ENCODE data around the gene TJP2. TPM values are rescaled to one million over a fixed set of nuclear protein-coding genes. Genes with fewer than 3 reads are reported as not detected.

The TJP2 gene
- polyA plus RNA-seq, 3 donors from 2014 or later: 1.5 to 4.9 (median 1.5) TPM

GRCh38 chr9:69172895-69173294 is 1.2 kb upstream of the TJP2 start:
- Mint-ChIP-seq H3K4me1 (peaks cover 31 to 47% of the 10 kb centered on the region in 2 donors), H3K27ac (no peak overlapping the region), H3K27me3 (ENCODE audit: low read depth in 3 of 3) (peaks cover 5 to 11% (median 6%) of the 10 kb centered on the region in 3 donors), H3K36me3 (peaks cover 0 to 3% (median 0%) of the 10 kb centered on the region in 3 donors), H3K4me3 (peak overlapping the region; percentile 78 to 92 (median 82)), H3K9me3 (no peaks in the 10 kb centered on the region)
- no peak for DNase-seq

GRCh38 chr9:69173497-69173890 is 583 bp upstream of the TJP2 start:
- Mint-ChIP-seq H3K4me3 (peak overlapping the region; percentile 78 to 92 (median 82)), H3K27me3 (ENCODE audit: low read depth in 3 of 3) (peaks cover 5 to 11% (median 6%) of the 10 kb centered on the region in 3 donors), H3K4me1 (peaks cover 31 to 41% of the 10 kb centered on the region in 2 donors), H3K36me3 (peaks cover 0 to 3% (median 0%) of the 10 kb centered on the region in 3 donors), H3K27ac (no peak overlapping the region), H3K9me3 (no peaks in the 10 kb centered on the region)
- no peak for DNase-seq

- no peaks in the 10 kb centered on the region for H3K9me3 Mint-ChIP-seq
- peak overlapping the region in 3 of 6 donors; percentile 19 to 83 (median 41) for H3K27ac Mint-ChIP-seq
- no peak for DNase-seq
- peaks cover 21 to 28% of the 10 kb centered on the region in 2 donors for H3K4me1 Mint-ChIP-seq
- peaks cover 0 to 3% (median 0%) of the 10 kb centered on the region in 3 donors for H3K36me3 Mint-ChIP-seq
- H3K4me3 Mint-ChIP-seq: peak overlapping the region; percentile 76 to 92 (median 85)
- peaks cover 5 to 11% (median 6%) of the 10 kb centered on the region in 3 donors for H3K27me3 Mint-ChIP-seq (ENCODE audit: low read depth in 3 of 3)
Measured at GRCh38 chr9:69174616-69175463, 763 bp downstream of the TJP2 start.

GRCh38 chr9:69175486-69175885 is 1.4 kb downstream of the TJP2 start:
- DNase-seq: no peak
- H3K9me3 Mint-ChIP-seq: no peaks in the 10 kb centered on the region
- H3K27ac Mint-ChIP-seq: no peak overlapping the region
- H3K4me1 Mint-ChIP-seq: peaks cover 21 to 27% of the 10 kb centered on the region in 2 donors
- H3K4me3 Mint-ChIP-seq: peak overlapping the region in 4 of 5 donors; percentile 76 to 92 (median 86)
- H3K27me3 Mint-ChIP-seq (ENCODE audit: low read depth in 3 of 3): peaks cover 5 to 11% (median 6%) of the 10 kb centered on the region in 3 donors
- H3K36me3 Mint-ChIP-seq: peaks cover 0 to 3% (median 0%) of the 10 kb centered on the region in 3 donors

- no peak for DNase-seq
- H3K9me3 Mint-ChIP-seq: no peaks in the 10 kb centered on the region
- H3K36me3 Mint-ChIP-seq: no peaks in the 10 kb centered on the region
Measured at GRCh38 chr9:69176471-69177171, 2.5 kb downstream of the TJP2 start.

GRCh38 chr9:69178583-69179011 is 4.5 kb downstream of the TJP2 start:
- Mint-ChIP-seq H3K4me1 (peaks cover 18 to 21% of the 10 kb centered on the region in 2 donors), H3K27ac (no peak overlapping the region), H3K9me3 (no peaks in the 10 kb centered on the region), H3K27me3 (ENCODE audit: low read depth in 3 of 3) (peaks cover 1 to 5% (median 5%) of the 10 kb centered on the region in 3 donors), H3K36me3 (peaks cover 0 to 3% (median 0%) of the 10 kb centered on the region in 3 donors), H3K4me3 (no peak overlapping the region)
- DNase-seq: no peak

More at GRCh38 chr9:69176471-69177171, 2.5 kb downstream of the TJP2 start:
- peaks cover 24 to 28% of the 10 kb centered on the region in 2 donors for H3K4me1 Mint-ChIP-seq
- H3K4me3 Mint-ChIP-seq: no peak overlapping the region
- H3K27ac Mint-ChIP-seq: peak overlapping the region in 1 of 6 donors; percentile 46
- peaks cover 1 to 7% (median 6%) of the 10 kb centered on the region in 3 donors for H3K27me3 Mint-ChIP-seq (ENCODE audit: low read depth in 3 of 3)

- no peaks in the 10 kb centered on the region for H3K9me3 Mint-ChIP-seq
- H3K36me3 Mint-ChIP-seq: peaks cover 0 to 3% (median 0%) of the 10 kb centered on the region in 3 donors
- H3K4me3 Mint-ChIP-seq: no peak overlapping the region
- H3K27ac Mint-ChIP-seq: no peak overlapping the region
- peaks cover 1 to 5% (median 4%) of the 10 kb centered on the region in 3 donors for H3K27me3 Mint-ChIP-seq (ENCODE audit: low read depth in 3 of 3)
- H3K4me1 Mint-ChIP-seq: peaks cover 17 to 20% of the 10 kb centered on the region in 2 donors
- no peak for DNase-seq
Measured at GRCh38 chr9:69179037-69179436, 5.0 kb downstream of the TJP2 start.

- Mint-ChIP-seq H3K27ac (no peak overlapping the region), H3K27me3 (ENCODE audit: low read depth in 3 of 3) (peaks cover 0 to 1% (median 0%) of the 10 kb centered on the region in 3 donors), H3K4me3 (no peak overlapping the region), H3K9me3 (no peaks in the 10 kb centered on the region), H3K4me1 (peaks cover 7 to 9% of the 10 kb centered on the region in 2 donors), H3K36me3 (peaks cover 0 to 3% (median 0%) of the 10 kb centered on the region in 3 donors)
- DNase-seq: no peak
Measured at GRCh38 chr9:69180200-69180599, 6.1 kb downstream of the TJP2 start.

- Mint-ChIP-seq H3K27me3 (ENCODE audit: low read depth in 3 of 3) (peaks cover 0 to 1% (median 0%) of the 10 kb centered on the region in 3 donors), H3K27ac (no peak overlapping the region), H3K4me1 (peaks cover 3 to 7% of the 10 kb centered on the region in 2 donors), H3K4me3 (no peak overlapping the region), H3K36me3 (peaks cover 0 to 3% (median 0%) of the 10 kb centered on the region in 3 donors), H3K9me3 (no peaks in the 10 kb centered on the region)
- DNase-seq: no peak
Measured at GRCh38 chr9:69180670-69181069, 6.6 kb downstream of the TJP2 start.

- Mint-ChIP-seq H3K36me3 (peaks cover 0 to 3% (median 0%) of the 10 kb centered on the region in 3 donors), H3K27ac (peak overlapping the region in 1 of 6 donors; percentile 37), H3K9me3 (no peaks in the 10 kb centered on the region), H3K4me3 (no peak overlapping the region), H3K27me3 (ENCODE audit: low read depth in 3 of 3) (no peaks in the 10 kb centered on the region), H3K4me1 (peaks cover 3 to 7% of the 10 kb centered on the region in 2 donors)
- no peak for DNase-seq
Measured at GRCh38 chr9:69181908-69182353, 7.9 kb downstream of the TJP2 start.

GRCh38 chr9:69184266-69184665 is 10.2 kb downstream of the TJP2 start:
- Mint-ChIP-seq H3K4me1 (peaks cover 3 to 7% of the 10 kb centered on the region in 2 donors), H3K36me3 (peaks cover 0 to 3% (median 0%) of the 10 kb centered on the region in 3 donors), H3K27me3 (ENCODE audit: low read depth in 3 of 3) (no peaks in the 10 kb centered on the region), H3K27ac (no peak overlapping the region), H3K4me3 (no peak overlapping the region), H3K9me3 (no peaks in the 10 kb centered on the region)
- no peak for DNase-seq

GRCh38 chr9:69186841-69187611 is 12.9 kb downstream of the TJP2 start:
- peaks cover 0 to 1% of the 10 kb centered on the region in 2 donors for H3K4me1 Mint-ChIP-seq
- DNase-seq: no peak
- no peak overlapping the region for H3K27ac Mint-ChIP-seq
- H3K27me3 Mint-ChIP-seq (ENCODE audit: low read depth in 3 of 3): no peaks in the 10 kb centered on the region
- H3K9me3 Mint-ChIP-seq: no peaks in the 10 kb centered on the region
- H3K4me3 Mint-ChIP-seq: no peak overlapping the region
- peaks cover 0 to 3% (median 0%) of the 10 kb centered on the region in 3 donors for H3K36me3 Mint-ChIP-seq

- no peaks in the 10 kb centered on the region for H3K4me1 Mint-ChIP-seq
- no peak overlapping the region for H3K27ac Mint-ChIP-seq
- H3K4me3 Mint-ChIP-seq: no peak overlapping the region
- H3K27me3 Mint-ChIP-seq (ENCODE audit: low read depth in 3 of 3): peaks cover 0 to 2% (median 0%) of the 10 kb centered on the region in 3 donors
- DNase-seq: no peak
- H3K36me3 Mint-ChIP-seq: no peaks in the 10 kb centered on the region
- H3K9me3 Mint-ChIP-seq: no peaks in the 10 kb centered on the region
Measured at GRCh38 chr9:69188975-69189374, 14.9 kb downstream of the TJP2 start.

All from immature natural killer cell (primary cell).